ENCODE results near the gene ADA.

- TF ChIP-seq CTCF (IDR thresholded peaks at IDR 0.05 in 4 of 5, conservative IDR thresholded peaks at IDR 0.05 in 1 of 5) (no peak), POLR2A (IDR thresholded peaks at IDR 0.05) (no peak)
These were observed 62.0 kb downstream of the ADA start for GRCh38 chr20:44589537-44589936.
